Ovary (tissue), 9 donors: ENCODE data around the gene S100PBP. TPM values are rescaled to one million over a fixed set of nuclear protein-coding genes. Genes with fewer than 3 reads are reported as not detected.

Experiments used
- DNase-seq, 5 donors: peaks; one replicate each; pipeline ENCODE4 v3.0.0-alpha.2; 2019 to 2020
- H3K27ac ChIP-seq, 2 donors: fragments of 200-600 bp; one replicate each; pipeline versions ENCODE4 v1.5.1 to v1.8.0; 2019 to 2022
- H3K27me3 ChIP-seq: fragments of 200-600 bp; one replicate; pipeline ENCODE4 v1.8.0; 2022
- H3K36me3 ChIP-seq: fragments of 200-600 bp; sonication (generic); one replicate; pipeline ENCODE4 v1.5.1; 2019
- H3K4me1 ChIP-seq: one replicate; pipeline ENCODE4 v1.8.1; 2013; ENCODE audit warnings: mild to moderate bottlenecking, moderate library complexity; ENCODE audit not compliant: insufficient read depth
- H3K4me3 ChIP-seq: fragments of 200-600 bp; sonication (generic); one replicate; pipeline ENCODE4 v1.5.1; 2017
- H3K9me3 ChIP-seq, 2 donors: fragments of 200-600 bp in 1 of 2; sonication (generic) in 1 of 2; one replicate each; pipeline versions ENCODE4 v1.5.1 to v1.8.1; 2013 to 2019; ENCODE audit warnings: mild to moderate bottlenecking in 1 of 2, moderate library complexity in 1 of 2
- CTCF ChIP-seq, 3 donors: fragments of 450-650 bp in 2 of 3; fragments of 200-600 bp in 1 of 3; IDR thresholded peaks; one replicate each; pipeline versions ENCODE4 v1.5.1 to v1.8.0; 2016 to 2022; ENCODE audit warnings: antibody characterized with exemption in 3 of 3, mild to moderate bottlenecking in 1 of 3
- EP300 ChIP-seq: sonication (generic); formaldehyde crosslinking; IDR thresholded peaks from one replicate; pipeline ENCODE4 v1.6.1; 2017; ENCODE audit warnings: antibody characterized with exemption
- POLR2A ChIP-seq: fragments of 450-650 bp; IDR thresholded peaks from one replicate; pipeline ENCODE4 v1.6.1; 2017; ENCODE audit warnings: antibody characterized with exemption, mild to moderate bottlenecking, moderate library complexity
- WGBS, 3 donors: extraction: QIAGEN DNeasy Blood & Tissue Kit in 1 of 3; methylation state at CpG; one replicate each; pipeline versions ENCODE4 v1.1.5 to v1.1.7; 2013 to 2017; 5-methylcytosine and 5-hydroxymethylcytosine counted together
- intact Hi-C, 4 donors: fragments of 100-400 bp; cut with DNase I; formaldehyde crosslinking; loops; one replicate each; pipeline versions ENCODE4 v1.11.0 to v1.15.1; 2022 to 2023
- polyA plus RNA-seq, 2 donors: library from polyadenylated mRNA; stranded (reverse); fragments of 200-250 nt in 1 of 2; fragments of 350-450 nt in 1 of 2; fragmentation: Illumina TruSeq in 1 of 2; extraction: RNeasy Lipid Tissue Mini Kit (QIAGEN cat#74804) in 1 of 2; gene quantifications; one replicate each; pipeline ENCODE4 v1.2.3, GENCODE V29; 2013 to 2014
- total RNA-seq, 7 donors: library from RNA; depleted of rRNA in 2 of 7; stranded (reverse); fragments of >200 nt in 2 of 7; fragmentation: NEBNext Ultra II Directional in 3 of 7; extraction: Animal tissue kit (Norgen Biotek cat#: 25700) in 3 of 7; gene quantifications; one replicate each; pipeline versions ENCODE4 v1.1.0 to v1.2.4, GENCODE V29; 2016 to 2023
- donor health status: DM: no; HTN: no; CAD: no; lungs with moderate emphysema.
- donor health status: DM: no; HTN: no; CAD: no.
- donor health status: Bipolar disorder and iron deficiency.
- donor health status: DM: yes; HTN: yes; CAD: no.
- donor health status: DM: no; HTN: no; CAD: no.
- donor health status: DM: yes; HTN: yes; CAD: no.

S100PBP gene
- total and polyA plus RNA-seq, 9 donors: 18.1 to 64.2 (median 42.6) TPM

- no peaks in the 10 kb centered on the region for H3K27me3 ChIP-seq
Measured at GRCh38 chr1:32907435-32907834, 90.0 kb downstream of the S100PBP start.

More at GRCh38 chr1:32907435-32907834, 90.0 kb downstream of the S100PBP start:
- intact Hi-C loops: no loop called here
- TF ChIP-seq EP300 (no peak), CTCF (IDR thresholded peaks at IDR 0.05) (no peak), POLR2A (no peak)
- WGBS, 3 donors: 4 to 8% (median 6%) methylated on average over 4 of the region's 4 CpGs
- Histone ChIP-seq H3K36me3 (no peaks in the 10 kb centered on the region), H3K4me3 (no peak overlapping the region), H3K27ac (no peak overlapping the region), H3K4me1 (no peaks in the 10 kb centered on the region), H3K9me3 (no peaks in the 10 kb centered on the region)
- DNase-seq: no peak

Other genes with a start within 250 kb of the S100PBP start
- gene ZBTB8OS, start 167.1 kb upstream of the S100PBP start, total RNA-seq: 10 to 100 TPM; 20.1 to 37.0 (median 27.8) TPM
- gene ZBTB8OS, start 167.1 kb upstream of the S100PBP start, polyA plus RNA-seq: 10 to 100 TPM; 20.9 to 25.5 TPM
- gene RBBP4, start 166.4 kb upstream of the S100PBP start, total RNA-seq: 100 to 1,000 TPM in 6 of 7 donors, 10 to 100 TPM in 1; 86.3 to 223 (median 191) TPM
- 100 to 1,000 TPM in 1 of 2 donors, 10 to 100 TPM in 1; 78.2 to 117 TPM for gene RBBP4, start 166.4 kb upstream of the S100PBP start, polyA plus RNA-seq
- 10 to 100 TPM in 3 of 7 donors, 1 to 10 TPM in 4; 3.2 to 13.5 (median 9.8) TPM for gene SYNC, start 114.9 kb upstream of the S100PBP start, total RNA-seq
- gene SYNC, start 114.9 kb upstream of the S100PBP start, polyA plus RNA-seq: 10 to 100 TPM in 1 of 2 donors, 1 to 10 TPM in 1; 3.0 to 10.6 TPM
- gene YARS1, start 295 bp upstream of the S100PBP start, total RNA-seq: 100 to 1,000 TPM in 1 of 7 donors, 10 to 100 TPM in 6; 19.8 to 272 (median 46.2) TPM
- 10 to 100 TPM; 23.6 to 95.2 TPM for gene YARS1, start 295 bp upstream of the S100PBP start, polyA plus RNA-seq
- gene FNDC5, start 53.3 kb downstream of the S100PBP start, total RNA-seq: 10 to 100 TPM in 4 of 7 donors, 1 to 10 TPM in 3; 4.2 to 25.4 (median 12.1) TPM
- gene FNDC5, start 53.3 kb downstream of the S100PBP start, polyA plus RNA-seq: 10 to 100 TPM in 1 of 2 donors, 1 to 10 TPM in 1; 8.2 to 15.6 TPM
- 1 to 10 TPM in 1 of 7 donors, under 1 TPM in 5, not detected in 1; 0.37 to 1.0 (median 0.68) TPM for gene HPCA, start 68.8 kb downstream of the S100PBP start, total RNA-seq
- under 1 TPM; 0.23 to 0.81 TPM for gene HPCA, start 68.8 kb downstream of the S100PBP start, polyA plus RNA-seq
- gene TMEM54, start 83.7 kb downstream of the S100PBP start, total RNA-seq: 10 to 100 TPM; 13.5 to 64.0 (median 23.9) TPM
- gene TMEM54, start 83.7 kb downstream of the S100PBP start, polyA plus RNA-seq: 10 to 100 TPM in 1 of 2 donors, under 1 TPM in 1; 0.85 to 23.3 TPM
- gene RNF19B, start 147.2 kb downstream of the S100PBP start, total RNA-seq: 10 to 100 TPM; 13.2 to 38.0 (median 15.0) TPM
- gene RNF19B, start 147.2 kb downstream of the S100PBP start, polyA plus RNA-seq: 10 to 100 TPM; 11.2 to 18.9 TPM
- 100 to 1,000 TPM in 5 of 7 donors, 10 to 100 TPM in 2; 92.2 to 135 (median 115) TPM for gene AK2, start 219.2 kb downstream of the S100PBP start, total RNA-seq
- 100 to 1,000 TPM in 1 of 2 donors, 10 to 100 TPM in 1; 52.9 to 150 TPM for gene AK2, start 219.2 kb downstream of the S100PBP start, polyA plus RNA-seq